Activated CD4-positive, alpha-beta T cell treated with anti-CD3 and anti-CD28 coated beads, Interleukin-2, amount 10 ng/mL, durations not matched to agents 24 days and 14 days (primary cell): ENCODE results near the gene SHF. TPM values are rescaled to one million over a fixed set of nuclear protein-coding genes. Genes with fewer than 3 reads are reported as not detected.

Source experiments
- DNase-seq: peaks from one replicate; pipeline ENCODE4 v3.0.0; 2022
- H3K27ac Mint-ChIP-seq: one replicate; pipeline ENCODE4 v1.8.0; 2022; ENCODE audit warnings: mild to moderate bottlenecking, mixed read lengths
- H3K27me3 Mint-ChIP-seq: one replicate; pipeline ENCODE4 v1.8.0; 2022; ENCODE audit warnings: mixed read lengths
- H3K36me3 Mint-ChIP-seq: one replicate; pipeline ENCODE4 v1.8.0; 2022; ENCODE audit warnings: low read depth, mild to moderate bottlenecking, mixed read lengths
- H3K4me1 Mint-ChIP-seq: one replicate; pipeline ENCODE4 v1.8.0; 2021; ENCODE audit warnings: mixed read lengths
- H3K4me3 Mint-ChIP-seq: one replicate; pipeline ENCODE4 v1.8.0; 2022; ENCODE audit warnings: mild to moderate bottlenecking, moderate library complexity, mixed read lengths
- H3K9me3 Mint-ChIP-seq: one replicate; pipeline ENCODE4 v1.8.0; 2021; ENCODE audit warnings: mixed read lengths
- intact Hi-C: fragments of 100-400 bp; cut with micrococcal nuclease; formaldehyde crosslinking; loops from one replicate; pipeline ENCODE4 v1.15.1; 2023
- total RNA-seq: library from RNA; stranded (reverse); gene quantifications from 2 replicates; pipeline ENCODE4 v1.2.3, GENCODE V29; 2022

SHF gene
- total RNA-seq, 1 donor from 2014 or later, result 14.4 TPM

GRCh38 chr15:45185903-45186770 is 1.6 kb downstream of the SHF start:
- Mint-ChIP-seq H3K4me3 (peak overlapping the region; percentile 85), H3K4me1 (peaks cover 26% of the 10 kb centered on the region), H3K36me3 (peaks cover 3% of the 10 kb centered on the region), H3K27me3 (peaks cover 9% of the 10 kb centered on the region), H3K9me3 (no peaks in the 10 kb centered on the region), H3K27ac (peak overlapping the region; percentile 44)
- no peak for DNase-seq
- intact Hi-C loops, result no loop called here

DNA sequence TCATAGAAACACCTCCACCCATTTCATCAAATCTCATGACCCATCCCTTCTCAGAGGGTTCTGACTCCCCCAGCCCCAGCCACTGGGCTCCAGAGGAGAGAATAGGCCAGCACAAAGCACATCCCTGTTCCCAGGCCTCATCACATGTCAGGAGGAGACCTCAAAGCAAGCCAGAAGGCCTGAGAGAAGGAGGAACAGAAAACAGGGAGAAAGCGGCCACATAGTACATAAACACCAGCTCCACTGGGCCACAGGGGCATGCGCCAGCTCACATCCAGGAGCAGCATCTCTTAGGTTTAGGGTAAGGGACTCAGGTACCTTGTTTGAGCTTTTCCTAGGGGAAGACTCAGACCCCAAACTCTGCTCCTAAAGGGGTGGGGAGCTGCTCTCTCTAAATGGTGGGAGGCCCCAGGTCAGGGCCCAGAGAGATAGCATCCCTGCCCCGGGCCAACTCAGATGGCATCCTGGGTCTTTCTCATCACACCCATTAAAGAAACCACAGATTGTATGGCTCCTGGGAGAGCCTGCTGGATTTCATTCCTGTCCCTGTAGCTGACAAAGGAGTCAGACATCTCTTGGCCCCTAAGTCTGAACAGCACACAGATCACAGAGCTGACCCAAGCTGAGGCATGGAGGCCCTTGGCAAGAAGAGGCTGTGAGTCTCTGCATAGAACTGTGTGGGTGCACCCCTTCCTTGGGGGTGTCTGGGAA is 2.5 kb downstream of the SHF start:
- intact Hi-C loops, result no loop called here
- peaks cover 6% of the 10 kb centered on the region for H3K27me3 Mint-ChIP-seq
- H3K27ac Mint-ChIP-seq, result peak overlapping the region; percentile 42
- DNase-seq, result no peak
- peak overlapping the region; percentile 85 for H3K4me3 Mint-ChIP-seq
- H3K9me3 Mint-ChIP-seq, result no peaks in the 10 kb centered on the region
- peaks cover 27% of the 10 kb centered on the region for H3K4me1 Mint-ChIP-seq
- peaks cover 3% of the 10 kb centered on the region for H3K36me3 Mint-ChIP-seq

DNA sequence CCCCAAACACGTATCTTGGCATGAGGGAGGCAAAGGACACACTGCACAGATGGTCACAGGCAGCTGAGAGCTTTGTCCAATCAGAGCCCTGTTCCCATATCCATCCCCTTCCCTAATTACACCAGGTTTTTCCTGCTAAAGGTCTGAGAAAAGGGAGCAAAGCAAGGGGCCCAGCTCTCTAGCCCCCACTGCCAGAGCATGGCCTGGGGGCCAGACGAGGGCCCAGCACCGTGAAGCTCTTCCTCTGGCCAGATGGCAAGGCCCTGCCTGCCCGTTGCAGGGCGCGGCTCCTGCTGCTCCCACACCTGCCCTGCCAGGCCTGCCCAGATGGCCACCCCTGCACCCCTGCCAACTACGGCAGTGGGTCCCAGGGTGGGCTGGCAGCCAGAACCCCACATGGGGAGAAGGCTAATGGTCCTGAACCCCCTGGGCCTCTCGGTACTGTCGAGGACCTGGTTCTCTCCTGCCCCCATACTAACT is 3.2 kb downstream of the SHF start:
- Mint-ChIP-seq H3K36me3 (peaks cover 3% of the 10 kb centered on the region), H3K27ac (no peak overlapping the region), H3K4me3 (no peak overlapping the region), H3K4me1 (peaks cover 31% of the 10 kb centered on the region), H3K9me3 (no peaks in the 10 kb centered on the region), H3K27me3 (peaks cover 5% of the 10 kb centered on the region)
- intact Hi-C loops, result no loop called here
- no peak for DNase-seq

DNA sequence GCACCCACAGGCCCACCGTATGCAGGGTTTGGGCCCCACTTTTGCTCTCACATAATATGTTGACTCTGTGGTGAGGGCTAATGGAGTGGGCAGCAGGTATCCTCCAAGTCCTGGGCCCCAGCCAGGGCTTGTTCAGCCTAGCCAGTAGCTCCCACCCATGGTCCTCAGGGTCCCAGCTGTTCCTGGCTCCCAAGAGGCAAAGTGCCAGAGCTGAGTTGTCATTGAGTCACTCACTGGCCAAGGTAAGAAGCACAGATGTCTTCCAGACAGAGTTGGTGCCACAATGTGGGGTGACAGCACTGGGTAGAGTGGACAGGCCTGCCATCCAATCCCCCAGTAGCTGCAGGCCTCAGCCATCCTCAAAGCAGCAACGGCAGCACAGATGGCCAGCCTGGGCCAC is 4.3 kb downstream of the SHF start:
- Mint-ChIP-seq H3K27ac (no peak overlapping the region), H3K36me3 (peaks cover 3% of the 10 kb centered on the region), H3K27me3 (peaks cover 4% of the 10 kb centered on the region), H3K4me3 (no peak overlapping the region), H3K9me3 (no peaks in the 10 kb centered on the region), H3K4me1 (peaks cover 28% of the 10 kb centered on the region)
- intact Hi-C loops, result no loop called here
- DNase-seq, result no peak

GRCh38 chr15:45182996-45183395 is 4.8 kb downstream of the SHF start:
- intact Hi-C loops, result no loop called here
- peaks cover 3% of the 10 kb centered on the region for H3K27me3 Mint-ChIP-seq
- no peaks in the 10 kb centered on the region for H3K9me3 Mint-ChIP-seq
- no peak overlapping the region for H3K27ac Mint-ChIP-seq
- H3K4me3 Mint-ChIP-seq, result no peak overlapping the region
- peaks cover 25% of the 10 kb centered on the region for H3K4me1 Mint-ChIP-seq
- H3K36me3 Mint-ChIP-seq, result peaks cover 2% of the 10 kb centered on the region
- no peak for DNase-seq

DNA sequence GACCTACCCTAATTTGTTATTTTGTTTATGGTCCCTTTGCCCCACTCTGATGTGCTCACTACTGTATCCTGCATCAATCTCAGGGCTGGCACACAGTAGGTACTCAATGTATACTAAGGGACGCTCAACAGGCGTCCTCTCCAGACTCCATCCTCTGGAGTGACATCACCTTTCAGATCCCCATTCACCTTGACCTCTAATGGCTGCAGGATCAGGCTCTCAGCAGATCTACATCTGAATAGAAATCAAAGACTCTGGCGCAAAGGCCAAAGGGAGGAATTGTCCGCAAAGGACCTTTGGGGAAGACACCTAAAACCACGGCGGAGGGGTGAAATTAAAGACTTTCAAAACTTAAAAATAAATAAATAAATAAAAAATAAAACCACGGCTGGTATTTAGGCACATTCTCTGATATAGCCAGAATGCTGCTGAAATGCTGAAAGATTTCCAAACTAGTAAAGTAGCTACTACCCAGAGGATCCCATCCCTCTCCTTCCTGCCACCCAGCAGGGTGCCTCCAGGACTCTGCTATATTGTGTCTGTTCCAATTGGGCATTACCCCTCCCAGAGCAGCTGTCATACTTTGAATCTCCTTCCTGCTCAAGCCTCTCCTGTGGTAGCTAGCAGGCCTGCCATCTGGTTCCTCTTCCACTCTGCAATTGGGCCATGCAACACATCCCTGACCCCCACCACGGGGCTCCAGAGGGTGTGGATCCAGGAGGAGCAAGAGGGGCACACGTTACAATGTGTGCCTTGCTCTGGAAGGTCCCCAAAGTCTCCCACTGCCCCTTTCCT is 6.1 kb downstream of the SHF start:
- DNase-seq, result no peak
- no peak overlapping the region for H3K4me3 Mint-ChIP-seq
- H3K36me3 Mint-ChIP-seq, result peaks cover 2% of the 10 kb centered on the region
- no peaks in the 10 kb centered on the region for H3K9me3 Mint-ChIP-seq
- no peak overlapping the region for H3K27ac Mint-ChIP-seq
- peaks cover 21% of the 10 kb centered on the region for H3K4me1 Mint-ChIP-seq
- peaks cover under 1% of the 10 kb centered on the region for H3K27me3 Mint-ChIP-seq
- intact Hi-C loops, result no loop called here

DNA sequence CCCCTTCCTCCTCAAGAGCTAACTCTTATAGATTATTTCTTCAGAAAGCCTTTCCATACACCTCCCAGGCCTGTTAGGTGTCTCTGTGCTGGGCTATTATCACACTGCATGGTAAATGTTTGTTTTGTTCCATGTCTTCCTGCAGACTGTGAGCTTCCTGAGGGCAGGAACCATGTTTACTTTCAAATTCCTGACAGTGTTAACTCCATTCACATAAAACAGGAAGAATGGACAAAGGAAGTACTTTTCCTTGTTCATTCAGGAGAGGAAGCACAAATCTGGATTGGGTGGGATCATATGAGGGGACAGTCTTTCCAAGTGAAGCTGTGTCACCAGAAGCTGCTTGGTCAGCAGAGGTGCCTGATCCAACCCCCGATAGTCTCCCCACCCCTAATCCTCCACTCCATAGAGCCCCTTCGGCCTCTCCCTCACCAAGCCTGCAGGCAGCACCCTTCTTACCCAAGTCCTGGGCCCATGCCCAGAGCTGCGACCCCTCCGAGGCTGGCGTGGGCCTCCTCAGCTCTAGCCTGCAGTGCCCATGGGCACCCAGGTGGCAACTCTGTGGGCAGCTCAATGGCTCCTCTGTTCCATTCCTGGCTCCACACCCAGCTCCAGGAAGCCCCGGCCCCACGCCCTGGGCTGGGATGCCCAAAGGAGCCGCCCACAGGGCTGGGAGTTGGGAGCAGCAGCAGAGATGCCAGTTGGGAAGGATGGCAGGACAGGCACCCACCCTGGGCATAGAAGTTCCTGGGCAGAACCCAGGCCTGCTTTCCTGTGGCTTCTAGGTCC is 6.9 kb downstream of the SHF start:
- Mint-ChIP-seq H3K4me1 (peaks cover 15% of the 10 kb centered on the region), H3K9me3 (no peaks in the 10 kb centered on the region), H3K27me3 (no peaks in the 10 kb centered on the region), H3K36me3 (peaks cover 5% of the 10 kb centered on the region), H3K27ac (no peak overlapping the region), H3K4me3 (no peak overlapping the region)
- intact Hi-C loops, result no loop called here
- no peak for DNase-seq

DNA sequence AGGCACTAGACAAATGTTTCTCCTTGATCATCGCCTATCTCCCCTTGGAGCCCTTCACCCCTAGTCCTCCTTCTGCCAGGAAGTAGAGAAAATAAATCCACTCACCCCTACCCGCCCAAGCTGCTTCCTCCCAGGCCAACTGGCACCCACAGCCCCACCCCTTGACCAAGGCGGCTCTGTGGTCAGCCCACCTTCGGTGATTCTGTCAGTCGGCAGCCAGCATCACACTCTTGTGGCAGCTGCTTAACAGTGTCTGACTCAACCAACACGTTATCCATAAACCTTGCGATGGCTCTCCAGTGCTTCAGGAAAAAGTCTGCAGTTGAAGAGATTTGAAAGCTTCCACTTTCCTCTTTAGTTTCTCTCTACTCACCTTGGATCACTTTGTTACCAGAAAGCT is 7.6 kb downstream of the SHF start:
- intact Hi-C loops, result no loop called here
- peaks cover 5% of the 10 kb centered on the region for H3K36me3 Mint-ChIP-seq
- no peak for DNase-seq
- H3K27ac Mint-ChIP-seq, result no peak overlapping the region
- H3K4me1 Mint-ChIP-seq, result peaks cover 11% of the 10 kb centered on the region
- no peaks in the 10 kb centered on the region for H3K9me3 Mint-ChIP-seq
- no peaks in the 10 kb centered on the region for H3K27me3 Mint-ChIP-seq
- H3K4me3 Mint-ChIP-seq, result no peak overlapping the region

- Mint-ChIP-seq H3K27me3 (no peaks in the 10 kb centered on the region), H3K27ac (no peak overlapping the region), H3K4me3 (no peak overlapping the region), H3K9me3 (no peaks in the 10 kb centered on the region), H3K4me1 (peaks cover 11% of the 10 kb centered on the region), H3K36me3 (peaks cover 5% of the 10 kb centered on the region)
- intact Hi-C loops, result no loop called here
- DNase-seq, result peak; percentile 82
These were observed 8.4 kb downstream of the SHF start for GRCh38 chr15:45179221-45179985.

DNA sequence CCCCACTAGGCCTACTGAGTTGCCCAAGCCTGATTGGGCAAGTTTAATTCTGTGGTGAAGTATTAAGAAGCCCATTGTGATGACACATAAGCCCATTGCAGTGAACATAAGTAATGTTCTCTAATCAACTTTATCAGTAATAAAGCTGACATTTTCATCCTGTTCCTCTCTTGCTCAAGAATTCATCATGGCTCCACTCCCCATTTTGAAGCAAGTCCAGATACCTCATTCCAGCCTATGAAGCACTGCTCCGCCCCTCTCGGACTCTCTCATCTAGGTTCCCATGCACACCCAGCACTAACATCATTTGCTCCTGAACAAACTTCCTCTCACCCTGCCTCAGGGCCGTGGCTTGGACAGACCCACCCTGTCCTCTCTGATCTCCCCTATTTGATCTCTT is 10.5 kb downstream of the SHF start:
- no peak overlapping the region for H3K4me3 Mint-ChIP-seq
- peaks cover 9% of the 10 kb centered on the region for H3K4me1 Mint-ChIP-seq
- no peaks in the 10 kb centered on the region for H3K9me3 Mint-ChIP-seq

GRCh38 chr15:45174577-45174976 is 13.2 kb downstream of the SHF start:
- Mint-ChIP-seq H3K27me3 (no peaks in the 10 kb centered on the region), H3K9me3 (no peaks in the 10 kb centered on the region), H3K4me1 (no peaks in the 10 kb centered on the region), H3K27ac (no peak overlapping the region), H3K4me3 (no peak overlapping the region), H3K36me3 (peaks cover 3% of the 10 kb centered on the region)
- intact Hi-C loops, result no loop called here
- DNase-seq, result no peak

More for the DNA sequence above, 10.5 kb downstream of the SHF start:
- DNase-seq, result no peak
- intact Hi-C loops, result no loop called here
- Mint-ChIP-seq H3K27me3 (no peaks in the 10 kb centered on the region), H3K27ac (no peak overlapping the region), H3K36me3 (peaks cover 3% of the 10 kb centered on the region)

GRCh38 chr15:45174069-45174468 is 13.7 kb downstream of the SHF start:
- no peak overlapping the region for H3K27ac Mint-ChIP-seq
- no peak overlapping the region for H3K4me3 Mint-ChIP-seq
- DNase-seq, result no peak
- H3K27me3 Mint-ChIP-seq, result no peaks in the 10 kb centered on the region
- no peaks in the 10 kb centered on the region for H3K9me3 Mint-ChIP-seq
- intact Hi-C loops, result no loop called here
- H3K36me3 Mint-ChIP-seq, result peaks cover 3% of the 10 kb centered on the region
- no peaks in the 10 kb centered on the region for H3K4me1 Mint-ChIP-seq

DNA sequence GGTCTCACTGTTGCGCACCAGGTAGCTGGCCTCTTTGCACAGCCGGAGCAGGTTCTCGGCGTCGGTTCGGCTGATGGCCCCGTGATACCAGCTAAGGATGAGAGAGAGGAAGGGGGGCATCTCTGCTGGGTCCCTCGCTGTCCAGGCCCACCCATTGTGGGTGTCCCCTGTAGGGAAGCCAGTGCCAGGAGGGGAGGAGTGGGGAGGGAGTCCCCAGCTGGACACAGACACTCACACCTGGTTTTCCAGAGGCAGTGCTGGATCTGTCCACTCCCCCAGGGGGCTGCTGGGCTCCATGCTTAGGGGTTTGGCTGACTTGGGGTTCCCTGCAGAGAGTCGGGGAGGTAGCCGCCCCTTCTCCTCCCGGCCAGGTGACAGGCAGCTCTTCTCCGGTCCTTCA is 15.9 kb downstream of the SHF start:
- Mint-ChIP-seq H3K4me3 (no peak overlapping the region), H3K9me3 (no peaks in the 10 kb centered on the region), H3K27me3 (no peaks in the 10 kb centered on the region), H3K4me1 (peaks cover 2% of the 10 kb centered on the region), H3K27ac (no peak overlapping the region), H3K36me3 (peaks cover 3% of the 10 kb centered on the region)
- intact Hi-C loops, result no loop called here
- DNase-seq, result no peak
